NB4 (cell line): ENCODE results near the gene SCGB3A2.

Source experiments
- DNase-seq: peaks from one replicate; pipeline ENCODE4 v3.0.0; 2010; ENCODE audit warnings: low read depth
- H3K4me3 ChIP-seq: one replicate; pipeline ENCODE4 v1.5.1; 2011; ENCODE audit warnings: mild to moderate bottlenecking, low read depth, low read length, moderate library complexity
- MYC ChIP-seq: IDR thresholded peaks from 2 replicates; pipeline ENCODE4 v1.6.1; 2011; ENCODE audit warnings: low read depth, low read length
- POLR2A ChIP-seq: IDR thresholded peaks from 2 replicates; pipeline ENCODE4 v1.6.1; 2011; ENCODE audit warnings: mild to moderate bottlenecking; ENCODE audit not compliant: insufficient read length; ENCODE audit errors: extremely low read depth
- TF ChIP-seq, protein P1 (sequence below): IDR thresholded peaks from 2 replicates; pipeline ENCODE4 v1.6.1; 2011; ENCODE audit warnings: low read depth, low read length
- TF ChIP-seq, protein P2 (sequence below): IDR thresholded peaks from one replicate; pipeline ENCODE4 v1.5.1; 2012; ENCODE audit warnings: low read depth, low read length

The SCGB3A2 gene, protein sequence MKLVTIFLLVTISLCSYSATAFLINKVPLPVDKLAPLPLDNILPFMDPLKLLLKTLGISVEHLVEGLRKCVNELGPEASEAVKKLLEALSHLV

DNA sequence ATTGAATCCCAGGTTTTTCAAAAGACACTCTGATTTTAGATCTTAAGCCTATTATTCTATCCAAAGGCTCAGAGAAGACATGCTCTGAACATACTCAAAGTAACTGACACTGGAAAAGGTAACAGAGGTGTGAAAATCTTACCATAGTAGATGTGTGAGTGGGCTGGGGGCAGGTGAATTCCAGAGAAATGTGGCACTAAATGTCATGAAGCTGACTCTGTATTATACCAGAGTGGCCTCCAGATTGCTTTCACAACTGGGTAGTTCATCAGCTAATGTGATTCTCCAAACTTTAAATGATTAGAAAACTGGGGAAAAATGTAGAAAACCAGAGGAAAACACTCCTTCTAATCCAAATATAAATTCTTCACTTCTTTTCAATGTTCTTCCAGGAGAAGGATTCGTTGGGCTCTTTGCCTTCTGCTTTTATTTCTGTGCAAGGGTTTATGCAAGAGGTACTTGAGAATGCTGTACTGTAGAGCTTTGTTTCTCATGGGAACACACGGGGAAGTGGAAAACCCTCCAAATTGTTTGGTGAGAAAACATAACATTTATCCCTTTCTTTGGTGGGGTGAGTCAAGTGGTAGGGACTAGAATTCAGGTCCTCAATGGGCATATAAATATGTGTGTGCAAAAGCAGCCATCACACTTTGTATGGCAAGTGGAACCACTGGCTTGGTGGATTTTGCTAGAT, at the start of gene SCGB3A2:
SCGB3A2 (plus strand) TSS at position 646 of the 694 bp plus-strand sequence. CDS start 93 bp downstream, outside the sequence.
- DNase-seq: no peak
- no peak within 1 kb of the TSS for H3K4me3 ChIP-seq
- TF ChIP-seq, protein P1, sequence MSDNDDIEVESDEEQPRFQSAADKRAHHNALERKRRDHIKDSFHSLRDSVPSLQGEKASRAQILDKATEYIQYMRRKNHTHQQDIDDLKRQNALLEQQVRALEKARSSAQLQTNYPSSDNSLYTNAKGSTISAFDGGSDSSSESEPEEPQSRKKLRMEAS: no peak
- TF ChIP-seq, protein P2, sequence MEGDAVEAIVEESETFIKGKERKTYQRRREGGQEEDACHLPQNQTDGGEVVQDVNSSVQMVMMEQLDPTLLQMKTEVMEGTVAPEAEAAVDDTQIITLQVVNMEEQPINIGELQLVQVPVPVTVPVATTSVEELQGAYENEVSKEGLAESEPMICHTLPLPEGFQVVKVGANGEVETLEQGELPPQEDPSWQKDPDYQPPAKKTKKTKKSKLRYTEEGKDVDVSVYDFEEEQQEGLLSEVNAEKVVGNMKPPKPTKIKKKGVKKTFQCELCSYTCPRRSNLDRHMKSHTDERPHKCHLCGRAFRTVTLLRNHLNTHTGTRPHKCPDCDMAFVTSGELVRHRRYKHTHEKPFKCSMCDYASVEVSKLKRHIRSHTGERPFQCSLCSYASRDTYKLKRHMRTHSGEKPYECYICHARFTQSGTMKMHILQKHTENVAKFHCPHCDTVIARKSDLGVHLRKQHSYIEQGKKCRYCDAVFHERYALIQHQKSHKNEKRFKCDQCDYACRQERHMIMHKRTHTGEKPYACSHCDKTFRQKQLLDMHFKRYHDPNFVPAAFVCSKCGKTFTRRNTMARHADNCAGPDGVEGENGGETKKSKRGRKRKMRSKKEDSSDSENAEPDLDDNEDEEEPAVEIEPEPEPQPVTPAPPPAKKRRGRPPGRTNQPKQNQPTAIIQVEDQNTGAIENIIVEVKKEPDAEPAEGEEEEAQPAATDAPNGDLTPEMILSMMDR: no peak
- TF ChIP-seq MYC (no peak), POLR2A (no peak)

DNA sequence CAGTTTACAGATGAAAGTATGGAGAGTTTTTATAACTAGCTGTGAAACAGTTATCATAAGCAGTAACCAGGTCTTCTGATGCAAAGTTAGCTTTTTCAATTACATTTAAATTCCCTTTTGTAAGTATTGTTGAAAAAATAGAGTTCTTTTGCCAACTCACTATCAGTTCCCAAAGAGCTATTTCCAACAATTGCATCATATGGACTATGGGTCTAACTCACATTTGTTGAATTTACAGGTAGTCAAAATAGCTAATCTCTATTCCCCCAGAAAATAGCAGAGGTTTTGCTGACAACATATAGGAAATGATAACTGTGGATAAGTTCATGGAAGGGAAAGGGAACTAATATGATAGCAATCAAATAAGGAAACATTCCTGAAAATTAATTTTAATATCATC, 48.5 kb upstream of the SCGB3A2 start:
- DNase-seq: no peak
- TF ChIP-seq POLR2A (no peak), MYC (no peak)
- TF ChIP-seq, protein P1: no peak
- TF ChIP-seq, protein P2: no peak
- H3K4me3 ChIP-seq: no peak overlapping the region

DNA sequence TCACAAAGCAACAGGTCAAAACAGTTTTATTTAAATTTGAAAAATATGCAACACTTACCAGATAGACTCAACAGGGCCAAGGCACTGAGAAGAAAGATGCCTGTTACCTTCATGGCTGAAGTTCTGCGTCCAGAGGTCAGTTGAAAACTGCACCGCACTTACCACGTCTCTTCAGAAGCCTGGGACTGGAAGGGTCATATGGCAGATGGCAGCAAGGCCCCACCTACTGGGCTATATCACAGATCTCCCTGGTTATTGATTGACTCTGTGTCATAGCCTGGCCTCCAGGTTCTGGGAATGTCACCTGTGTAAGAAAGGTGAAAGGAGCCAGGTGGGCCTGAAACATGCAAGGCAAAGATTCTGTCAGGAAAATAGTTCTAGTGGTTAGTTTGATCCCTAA, 47.0 kb upstream of the SCGB3A2 start, which contains the start of gene SPINK1:
SPINK1 (minus strand) TSS at position 207 of the 400 bp plus-strand sequence; CDS start at position 113, 94 bp downstream.
- TF ChIP-seq, protein P1: no peak
- TF ChIP-seq MYC (no peak), POLR2A (no peak)
- TF ChIP-seq, protein P2: no peak
- no peak within 1 kb of the TSS for H3K4me3 ChIP-seq
- no peak for DNase-seq

DNA sequence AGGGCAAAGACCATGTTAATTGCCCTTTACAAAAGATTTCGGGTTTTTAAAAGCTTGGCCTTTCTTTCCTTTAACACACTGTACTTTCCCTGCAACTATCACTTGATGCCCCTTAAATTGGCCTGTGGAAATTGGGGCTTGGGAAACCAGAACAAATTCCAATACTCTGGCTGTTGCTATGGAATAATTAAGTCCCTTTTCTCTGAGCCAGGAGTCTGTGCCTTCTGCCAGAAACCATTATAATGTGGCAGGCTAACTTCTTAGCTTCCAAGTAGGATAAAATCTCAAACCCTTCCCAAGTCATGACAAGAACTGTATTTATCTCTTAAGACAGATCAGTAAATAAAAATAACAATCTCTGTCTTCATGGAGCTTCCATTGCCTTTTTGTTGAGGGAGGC, 46.0 kb upstream of the SCGB3A2 start:
- no peak overlapping the region for H3K4me3 ChIP-seq

DNA sequence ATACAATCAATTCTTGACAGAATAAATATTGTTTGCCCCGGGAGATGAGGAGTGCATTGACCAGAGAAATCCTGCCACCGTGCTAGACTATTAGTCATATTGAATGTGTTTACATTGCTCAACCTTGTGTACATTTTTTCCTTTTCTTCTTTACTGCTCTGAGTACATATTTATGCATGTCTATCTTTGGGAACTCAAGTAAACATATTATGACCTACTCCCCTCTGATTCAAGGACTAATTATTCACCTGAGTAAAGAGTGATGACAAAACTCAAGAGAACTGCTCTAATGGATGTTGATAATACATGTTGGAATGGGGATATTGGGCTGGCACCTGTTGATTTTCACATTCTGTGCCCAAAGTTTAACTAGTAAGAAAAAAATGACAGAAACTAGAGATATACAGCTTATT, 43.1 kb upstream of the SCGB3A2 start:
- DNase-seq: no peak
- TF ChIP-seq POLR2A: no peak
- TF ChIP-seq, protein P1: no peak
- TF ChIP-seq, protein P2: no peak
- TF ChIP-seq MYC: no peak
- H3K4me3 ChIP-seq: no peak overlapping the region

More for the DNA sequence above, 46.0 kb upstream of the SCGB3A2 start:
- TF ChIP-seq, protein P1: no peak
- TF ChIP-seq, protein P2: no peak
- TF ChIP-seq MYC (no peak), POLR2A (no peak)
- no peak for DNase-seq
